HG02840 (cell line): Measurements from ENCODE around the gene CKS1B.

ENCODE experiments used
- ATAC-seq: cut with Tn5 transposase; IDR thresholded peaks from one replicate; pipeline ENCODE4 v1.9.1; 2021; ENCODE audit warnings: mild to moderate bottlenecking, moderate library complexity, moderate number of reproducible peaks; ENCODE audit not compliant: unreplicated experiment, low FRiP score

Gene CKS1B

DNA sequence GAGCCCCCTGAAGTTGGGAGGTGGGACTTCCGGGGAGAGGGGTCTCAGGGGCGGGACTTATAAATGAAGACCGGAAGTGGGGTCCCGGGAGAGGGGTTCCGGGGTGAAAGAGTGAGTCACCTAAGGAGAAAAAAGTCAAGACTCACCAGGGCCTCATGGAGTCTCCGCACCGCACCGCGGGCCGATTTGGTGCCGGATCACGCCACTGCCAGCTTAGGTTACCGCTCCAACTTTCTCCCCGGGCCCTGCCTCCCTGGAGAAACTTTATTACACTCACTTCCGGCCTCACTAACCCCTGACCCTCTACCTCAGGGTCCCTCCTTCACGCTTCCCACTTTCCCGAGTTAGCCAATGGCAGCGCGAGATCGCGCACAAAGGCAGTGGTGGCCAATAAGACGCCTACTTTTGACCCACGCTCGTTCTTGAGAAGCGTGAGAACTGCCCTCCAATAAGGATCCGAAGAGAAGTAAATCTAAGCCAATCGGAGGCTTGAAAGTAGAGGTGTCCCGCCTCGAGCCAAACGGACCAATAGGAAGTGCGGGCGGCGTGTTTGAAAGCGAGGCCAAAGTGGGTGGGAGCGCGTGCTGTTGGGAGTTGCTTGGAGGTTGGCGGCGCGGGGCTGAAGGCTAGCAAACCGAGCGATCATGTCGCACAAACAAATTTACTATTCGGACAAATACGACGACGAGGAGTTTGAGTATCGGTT lies at the start of gene CKS1B:
TSS of gene CKS1B (plus strand) at position 580 of the 706 bp plus-strand sequence. CDS start at position 645, 65 bp downstream.
- ATAC-seq: peak; percentile 81

DNA sequence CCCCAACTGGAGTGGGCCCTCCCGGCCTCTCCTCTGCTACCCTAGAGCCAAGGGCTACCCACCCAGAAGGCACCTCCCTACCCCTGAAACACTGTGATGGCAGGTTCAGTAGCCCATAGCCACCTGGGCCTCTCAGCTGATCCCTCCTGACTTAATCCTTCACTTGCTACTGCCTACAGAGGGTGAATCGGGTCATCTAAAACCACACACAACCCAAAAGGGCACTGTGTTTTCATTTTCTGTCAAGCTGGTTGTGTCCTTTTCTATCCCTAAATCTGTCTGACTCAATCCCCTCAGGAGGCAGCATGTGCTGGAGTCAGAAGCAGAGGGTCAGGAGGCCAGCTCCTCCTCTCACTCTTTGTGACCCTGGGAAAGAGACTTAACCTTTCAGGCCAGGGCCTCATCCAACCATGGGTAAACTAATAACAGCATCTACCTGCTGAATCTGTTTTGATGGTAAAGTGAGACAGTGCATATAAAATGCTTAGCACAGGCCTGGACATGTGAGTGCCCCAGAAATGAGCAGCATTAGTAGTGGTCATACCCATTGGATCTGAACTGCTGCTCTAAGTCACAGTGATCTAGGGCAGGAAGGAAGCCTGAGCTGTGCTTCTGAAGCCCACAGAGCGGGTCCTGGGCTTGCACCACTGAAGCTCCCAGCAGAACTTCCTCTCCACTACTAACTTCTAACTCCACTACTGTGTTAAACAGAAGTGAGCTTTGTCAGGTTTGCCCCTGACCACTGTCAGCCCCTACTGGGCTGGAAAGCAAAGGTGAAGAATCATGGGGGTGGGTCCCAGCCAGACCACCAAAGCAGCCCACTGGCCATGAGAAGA lies 48.9 kb upstream of the CKS1B start:
- ATAC-seq: no peak

GRCh38 chr1:154926201-154926600 lies 48.3 kb upstream of the CKS1B start:
- no peak for ATAC-seq

DNA sequence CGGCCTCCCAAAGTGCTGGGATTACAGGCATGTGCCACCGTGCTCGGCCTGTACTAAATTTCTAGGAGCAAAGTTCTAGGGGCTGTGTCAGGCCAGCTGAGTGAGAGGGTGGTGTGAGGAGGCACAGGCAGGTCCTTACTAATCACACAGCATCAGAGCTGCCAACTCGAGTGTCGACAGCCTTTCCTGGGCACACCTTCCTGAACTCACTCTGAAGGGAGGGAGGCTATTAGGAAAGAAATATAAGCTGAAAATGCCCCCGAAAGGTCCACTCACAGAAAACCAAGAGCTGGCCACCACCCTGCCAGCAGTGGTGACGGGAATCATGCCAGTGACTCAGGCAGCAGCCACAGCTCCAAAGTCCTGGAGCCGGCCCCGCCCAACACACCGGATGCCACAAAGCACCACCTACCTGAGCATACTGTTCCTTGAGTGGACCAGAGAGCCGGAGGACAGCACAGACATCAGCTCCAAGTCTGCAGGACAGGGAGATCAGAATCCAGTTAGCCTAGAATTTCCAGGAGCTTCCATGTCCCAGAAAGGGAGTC lies 42.5 kb upstream of the CKS1B start:
- no peak for ATAC-seq

- ATAC-seq: no peak
Observed at GRCh38 chr1:154934358-154934948, 40.0 kb upstream of the CKS1B start.

- ATAC-seq: no peak
Observed at GRCh38 chr1:154935749-154936554, 38.5 kb upstream of the CKS1B start.

- ATAC-seq: peak; percentile 80
Observed at GRCh38 chr1:154936555-154937084, 37.9 kb upstream of the CKS1B start, which contains the start of gene PMVK. PMVK (minus strand) TSS chr1:154936719; CDS start chr1:154936685, 34 bp downstream.

GRCh38 chr1:154937085-154937987 lies 37.1 kb upstream of the CKS1B start:
- ATAC-seq: peak; percentile 57

GRCh38 chr1:154937988-154938386 lies 36.5 kb upstream of the CKS1B start:
- no peak for ATAC-seq

DNA sequence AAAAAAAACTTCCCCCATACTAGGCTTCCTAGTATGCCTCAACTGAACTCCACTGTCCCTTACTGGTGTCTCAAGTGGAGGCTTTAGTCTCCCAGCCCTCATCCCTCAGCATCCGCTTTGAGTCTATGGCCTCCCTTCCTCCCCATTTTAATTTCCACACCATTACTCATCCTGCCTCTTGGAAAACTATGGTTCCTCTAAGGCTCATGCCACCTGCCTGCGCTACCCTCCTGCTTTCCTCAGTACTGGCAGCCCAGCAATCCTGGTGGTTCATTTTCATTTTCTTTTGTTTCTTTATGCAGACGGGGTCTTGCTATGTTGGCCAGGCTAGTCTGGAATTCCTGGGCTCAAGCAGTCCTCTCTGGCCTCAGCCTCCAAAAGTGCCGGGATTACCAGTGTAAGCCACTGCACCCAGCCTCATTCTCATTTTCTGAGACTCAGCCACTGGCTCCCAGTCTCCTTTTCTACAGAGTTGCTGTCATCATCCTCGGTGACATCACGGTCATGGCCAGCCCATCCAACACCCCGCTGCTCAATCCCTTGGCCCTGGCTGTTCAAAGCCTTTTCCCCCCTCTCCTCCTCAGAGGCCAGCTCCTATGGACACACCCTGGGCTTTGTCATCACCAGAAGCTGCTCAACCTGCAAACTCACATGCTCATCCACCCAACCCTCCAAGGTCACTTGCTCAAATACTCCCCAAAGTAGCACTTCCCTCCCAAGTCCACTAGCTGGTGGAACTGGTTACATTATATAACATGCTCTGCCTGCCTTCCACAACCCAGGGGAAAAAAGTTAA lies 35.7 kb upstream of the CKS1B start:
- no peak for ATAC-seq

GRCh38 chr1:154940213-154940560 lies 34.3 kb upstream of the CKS1B start:
- ATAC-seq: no peak

- ATAC-seq: no peak
Observed at GRCh38 chr1:154940651-154941194, 33.8 kb upstream of the CKS1B start.

DNA sequence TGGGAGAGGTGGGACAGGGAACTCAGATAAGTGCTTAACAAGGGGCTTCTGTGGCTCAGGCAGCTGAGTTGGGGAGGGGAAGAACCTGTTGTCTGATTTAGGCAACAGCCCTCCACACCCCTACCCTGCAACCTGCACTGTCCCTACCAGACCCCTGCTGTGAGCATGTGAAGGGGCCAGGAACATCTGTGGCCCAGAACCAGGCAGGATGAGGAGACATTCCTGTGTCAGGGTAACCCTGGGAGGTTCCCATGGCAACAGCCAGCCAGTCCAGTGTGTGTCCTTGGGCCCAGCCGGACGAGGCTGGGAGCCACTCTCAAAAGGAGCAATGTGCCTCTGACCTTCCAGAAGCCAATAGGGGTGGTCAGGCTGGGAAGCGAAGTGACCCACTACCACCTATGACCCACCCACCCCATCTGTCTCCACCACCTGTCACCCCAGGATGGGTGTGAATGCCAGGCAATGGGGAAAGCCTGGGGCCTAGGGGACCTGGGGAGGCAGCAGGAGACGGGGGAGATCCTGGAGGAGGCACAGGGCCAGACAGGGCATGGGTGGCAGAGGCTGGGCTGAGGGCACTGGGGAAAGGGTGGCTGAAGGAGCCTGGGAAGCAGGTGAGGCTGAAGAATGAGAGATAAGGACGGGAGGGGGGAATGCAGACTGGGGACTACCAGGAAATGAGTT lies 33.0 kb upstream of the CKS1B start:
- ATAC-seq: no peak

DNA sequence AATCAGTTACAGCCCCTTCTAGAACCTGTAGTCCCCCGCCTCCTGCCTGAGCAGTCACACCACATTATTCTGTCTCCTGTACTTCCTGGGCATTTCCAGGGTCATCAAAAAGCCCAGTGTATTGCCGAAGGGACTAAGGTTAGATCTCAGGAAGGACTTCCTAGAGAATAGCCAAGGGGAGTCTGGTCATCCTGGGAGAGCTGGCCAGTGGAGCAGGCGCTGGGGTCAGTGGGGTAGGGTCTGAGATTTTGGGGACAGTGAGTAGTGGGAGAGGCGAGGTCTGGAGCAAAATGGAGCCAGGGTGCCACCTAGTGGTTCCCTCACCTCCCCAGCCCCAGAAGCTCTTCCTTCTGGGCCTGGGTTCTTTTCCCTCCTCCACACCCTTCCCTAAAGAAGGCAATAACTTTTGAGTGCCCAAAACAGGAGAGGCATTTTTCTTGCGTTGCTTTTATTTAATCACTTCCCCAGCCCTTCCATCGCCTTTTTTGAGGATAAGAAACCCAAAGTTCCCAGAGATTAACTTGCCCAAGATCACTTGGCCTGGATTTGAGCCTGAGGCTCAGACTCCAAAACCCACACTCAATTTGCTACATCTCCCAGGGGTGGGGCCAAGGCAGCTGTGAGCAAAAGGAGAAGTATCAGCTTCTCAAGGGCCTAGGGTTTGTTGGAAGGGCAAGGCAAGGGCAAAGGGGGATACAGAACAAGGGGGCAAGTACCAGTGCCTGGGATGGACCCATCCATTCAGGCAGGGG lies 30.7 kb upstream of the CKS1B start:
- ATAC-seq: no peak

- ATAC-seq: no peak
Observed at GRCh38 chr1:154944401-154945159, 29.9 kb upstream of the CKS1B start.
